ENCODE data around the gene ZNF100.
"Not testable (repeated sequence)": the region's sequence is repeated elsewhere in the genome, so short reads cannot be mapped to it uniquely, and the experiment has no call there.

Gene ZNF100

DNA sequence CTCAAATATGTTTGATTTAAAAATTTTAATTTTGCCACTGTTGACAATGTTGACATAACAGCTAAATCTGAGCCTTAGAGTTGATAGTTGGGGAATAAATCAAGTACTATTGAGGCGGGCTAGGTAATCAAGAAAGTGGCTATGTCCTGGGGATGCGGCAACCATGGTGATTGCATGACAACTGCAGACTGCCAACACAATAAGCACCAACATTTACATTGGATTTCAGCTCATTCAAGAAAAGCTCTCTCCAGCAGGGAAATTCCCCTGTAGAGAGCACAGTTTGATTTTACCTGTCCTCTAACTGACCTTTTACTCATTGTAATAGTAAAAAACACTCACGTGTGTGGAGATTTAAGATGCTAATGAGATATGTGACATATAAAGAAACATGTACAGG, 63.1 kb downstream of the ZNF100 start:
- DNase-seq (ENCODE audit: low read depth): no peak

DNA sequence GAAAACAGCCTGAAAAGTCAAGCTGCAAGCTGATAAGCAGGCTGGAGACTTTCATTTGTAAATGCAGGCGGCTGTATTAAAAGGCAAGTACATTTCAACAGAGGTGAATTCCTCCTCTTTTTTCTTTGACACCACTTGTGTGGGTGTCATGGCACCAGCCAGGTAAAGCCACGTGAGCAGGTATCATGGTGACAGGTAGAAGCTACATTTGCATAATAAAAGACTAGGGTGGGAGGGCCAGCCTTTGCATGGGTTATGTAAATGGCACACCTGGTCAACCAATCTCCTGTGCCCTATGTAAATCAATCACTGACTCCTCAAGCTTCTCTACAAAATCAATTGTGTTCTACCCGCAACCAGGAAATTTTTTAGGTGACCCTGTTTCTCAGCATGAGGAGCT, 68.2 kb downstream of the ZNF100 start:
- DNase-seq (ENCODE audit: low read depth): no peak

DNA sequence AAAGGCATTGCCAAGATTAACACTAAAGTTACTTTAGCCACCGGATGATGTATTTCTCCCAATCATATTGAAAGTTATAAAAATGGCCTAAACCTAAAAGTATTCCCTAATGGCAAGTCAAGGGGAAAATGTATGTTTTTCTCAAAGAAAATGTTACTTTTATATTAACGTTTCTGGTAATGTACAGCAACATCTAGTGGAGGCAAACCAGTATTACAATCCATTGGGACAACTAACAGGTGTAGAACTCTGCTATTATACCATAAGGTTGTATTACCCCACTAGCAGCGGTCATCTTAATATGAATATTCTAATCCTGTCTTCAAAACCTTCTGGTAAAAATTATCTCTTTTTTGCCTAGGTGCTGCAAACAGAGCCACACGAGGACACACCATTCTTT, 69.2 kb downstream of the ZNF100 start:
- DNase-seq (ENCODE audit: low read depth): no peak

DNA sequence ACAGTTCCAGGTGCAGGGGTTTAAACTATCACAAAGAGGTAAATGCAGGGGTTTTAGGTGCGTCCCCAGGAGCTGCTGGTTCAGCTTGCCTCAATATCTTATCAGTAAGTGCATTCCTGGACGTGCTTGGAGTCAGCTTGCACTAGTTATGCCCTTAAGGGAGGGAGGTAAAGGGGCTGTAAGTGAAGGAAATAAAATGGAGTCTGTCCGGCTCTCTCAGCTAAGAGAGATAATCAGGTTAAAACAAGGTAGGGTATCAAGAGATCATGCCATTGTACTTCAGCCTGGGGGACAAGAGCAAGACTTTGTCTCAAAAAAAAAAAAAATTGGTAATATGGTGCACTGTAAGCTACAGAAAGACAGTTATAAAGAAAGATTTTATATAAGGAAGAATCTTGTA, 69.7 kb downstream of the ZNF100 start:
- DNase-seq (ENCODE audit: low read depth): no peak

DNA sequence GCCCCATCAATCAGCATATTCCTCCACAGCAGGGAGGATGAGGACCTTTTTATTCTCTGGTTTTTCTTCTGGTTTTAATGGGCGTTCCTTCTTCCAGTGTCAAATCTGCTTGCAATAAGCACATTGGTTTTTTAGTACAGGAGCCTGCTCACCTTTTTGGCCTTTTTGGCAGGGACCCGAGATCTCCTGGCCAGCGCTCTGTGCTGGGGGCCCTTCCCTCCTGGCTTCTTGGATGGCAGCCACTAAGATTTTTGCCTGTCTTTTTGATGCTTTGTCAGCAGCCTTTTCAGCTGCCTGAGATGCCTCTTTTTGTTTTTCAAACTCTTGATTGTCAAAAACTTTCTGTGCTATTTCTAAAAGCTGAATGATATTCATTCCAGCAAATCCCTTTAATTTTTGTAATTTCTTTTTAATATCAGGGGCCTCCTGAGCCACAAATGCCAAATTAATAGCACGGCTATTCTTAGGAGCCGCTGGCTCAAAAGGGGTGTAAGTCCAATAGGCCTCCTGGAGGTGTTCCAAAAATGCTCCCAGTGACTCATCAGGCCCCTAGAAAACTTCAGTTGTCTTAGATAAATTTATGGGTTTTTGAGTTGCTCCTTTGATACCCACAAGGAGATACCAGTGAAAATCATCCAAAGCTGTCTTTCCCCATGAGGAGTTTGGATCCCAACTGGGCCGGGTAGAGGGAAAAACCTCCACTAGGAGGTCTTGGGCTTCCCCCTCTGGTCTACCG, 73.0 kb downstream of the ZNF100 start:
- no peak for DNase-seq (ENCODE audit: low read depth)

DNA sequence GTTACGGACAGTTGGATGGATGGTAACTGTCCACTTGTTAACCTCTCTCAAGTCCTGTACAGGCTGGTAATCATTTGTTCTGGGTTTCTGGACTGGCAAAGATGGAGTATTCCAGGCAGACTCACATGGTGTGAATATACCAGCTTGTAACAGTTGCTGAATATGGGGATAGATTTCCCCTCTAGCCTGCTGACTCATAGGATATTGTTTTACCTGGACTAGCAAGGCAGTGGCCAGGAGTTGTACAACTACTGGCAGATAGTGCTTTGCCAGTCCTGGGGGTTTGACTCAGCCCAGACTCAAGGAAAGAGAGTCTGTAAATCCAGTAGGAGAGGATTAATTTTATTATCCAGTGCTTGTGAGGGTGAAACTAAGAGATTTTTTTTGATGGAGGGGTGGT, 74.0 kb downstream of the ZNF100 start:
- DNase-seq (ENCODE audit: low read depth): no peak

DNA sequence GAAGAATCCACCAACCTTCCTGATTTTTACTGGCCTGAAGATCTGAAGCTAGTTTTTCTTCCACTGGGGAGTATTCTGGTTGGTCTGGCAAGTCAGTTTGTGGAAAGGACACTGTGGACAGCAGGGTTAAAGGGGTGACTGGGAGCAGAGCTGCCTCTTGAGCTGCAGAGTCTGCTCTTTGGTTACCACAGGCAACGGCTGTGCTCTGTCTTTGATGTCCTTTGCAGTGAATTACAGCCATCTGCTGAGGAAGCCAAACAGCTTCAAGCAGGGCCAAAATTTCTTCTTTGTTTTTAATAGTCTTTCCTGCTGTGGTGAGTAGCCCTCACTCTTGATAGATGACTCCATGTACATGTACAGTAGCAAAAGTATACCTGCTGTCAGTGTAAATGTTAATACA, 75.7 kb downstream of the ZNF100 start:
- DNase-seq (ENCODE audit: low read depth): no peak

DNA sequence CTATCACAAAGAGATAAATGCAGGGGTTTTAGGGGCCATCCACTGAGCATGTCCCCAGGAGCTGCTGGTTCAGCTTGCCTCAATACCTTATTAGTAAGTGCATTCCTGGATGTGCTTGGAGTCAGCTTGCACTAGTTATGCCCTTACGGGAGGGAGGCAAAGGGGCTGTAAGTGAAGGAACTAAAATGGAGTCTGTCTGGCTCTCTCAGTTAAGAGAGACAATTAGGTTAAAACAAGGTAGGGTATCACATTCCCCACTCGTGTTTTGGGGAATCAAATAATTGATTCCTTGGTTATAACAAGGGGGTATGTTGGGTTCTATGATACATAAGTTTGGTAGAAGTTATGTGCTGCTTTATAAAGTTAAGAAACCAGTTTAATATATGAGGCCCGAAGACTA, 78.9 kb downstream of the ZNF100 start:
- DNase-seq (ENCODE audit: low read depth): no peak

DNA sequence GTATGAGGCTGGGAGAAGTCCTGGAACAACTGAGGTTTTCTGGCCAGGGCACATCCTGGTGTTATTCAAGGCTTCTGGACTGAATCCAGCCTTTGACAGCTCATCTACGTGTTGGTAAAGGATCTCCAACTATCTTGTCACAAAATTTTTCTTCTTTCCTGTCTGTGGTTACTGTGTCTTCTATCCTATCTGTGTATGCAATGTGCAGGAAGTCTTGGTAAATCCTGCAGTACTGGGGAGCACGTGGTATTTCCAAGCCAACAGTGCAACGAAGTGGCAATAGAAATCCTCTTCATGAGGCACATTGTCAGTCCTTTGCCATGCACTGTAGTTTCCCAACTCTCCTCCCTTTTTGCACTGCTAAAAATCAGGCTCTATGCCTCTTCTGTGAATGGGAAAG, 86.7 kb downstream of the ZNF100 start:
- no peak for DNase-seq (ENCODE audit: low read depth)

DNA sequence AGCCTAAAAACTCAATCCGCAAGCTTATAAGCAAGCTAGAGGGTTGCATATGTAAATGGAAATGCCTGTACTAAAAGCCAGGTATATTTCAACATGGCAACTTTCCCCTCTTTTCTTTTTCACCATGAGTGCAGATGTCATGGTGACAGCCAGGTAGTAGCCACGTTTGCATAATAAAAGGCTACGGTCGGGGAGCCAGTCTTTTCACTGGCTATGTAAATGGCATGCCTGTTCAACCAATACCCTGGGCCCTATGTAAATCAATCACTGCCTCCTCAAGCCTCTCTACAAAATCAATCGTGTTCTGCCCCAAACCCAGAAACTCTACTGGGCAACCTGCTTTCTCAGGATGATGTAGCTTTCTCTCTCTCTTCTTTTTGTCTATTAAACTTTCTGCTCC, 87.4 kb downstream of the ZNF100 start:
- DNase-seq (ENCODE audit: low read depth): no peak

DNA sequence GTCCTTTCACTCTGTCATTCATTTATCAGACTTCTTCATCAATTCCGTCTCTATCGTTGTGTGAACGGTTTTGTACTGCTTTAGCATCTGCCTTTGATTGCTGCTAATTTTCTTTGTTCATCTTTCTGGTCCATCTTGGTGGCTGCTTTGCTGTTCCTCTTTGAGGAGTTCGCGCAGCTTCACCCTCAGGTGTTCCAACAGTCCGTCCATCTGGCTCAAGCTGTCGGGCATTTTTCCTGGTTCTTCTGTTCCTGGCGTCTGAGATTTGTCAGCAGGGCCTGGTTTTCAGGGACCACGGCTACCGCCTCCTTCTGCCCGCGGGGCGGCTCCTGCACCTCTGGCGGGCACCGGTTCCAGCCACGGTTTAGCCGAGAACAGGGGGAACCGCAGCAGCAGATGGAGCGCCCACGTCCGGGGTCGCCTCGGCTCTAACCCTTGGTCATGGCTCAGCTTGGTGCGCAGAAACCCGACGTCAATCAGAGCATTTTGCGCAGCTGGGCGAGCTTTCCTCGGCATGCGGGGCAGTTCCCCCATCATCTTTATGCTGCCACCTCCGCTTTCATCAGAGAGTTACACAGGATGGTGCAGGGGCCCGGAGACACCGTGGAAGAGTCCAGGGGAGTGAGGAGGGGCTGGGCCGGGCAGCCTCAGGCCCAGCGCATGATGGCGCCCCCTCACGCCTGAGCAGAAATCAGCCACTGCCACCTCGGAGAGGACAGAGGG, 89.5 kb downstream of the ZNF100 start:
- no peak for DNase-seq (ENCODE audit: low read depth)

DNA sequence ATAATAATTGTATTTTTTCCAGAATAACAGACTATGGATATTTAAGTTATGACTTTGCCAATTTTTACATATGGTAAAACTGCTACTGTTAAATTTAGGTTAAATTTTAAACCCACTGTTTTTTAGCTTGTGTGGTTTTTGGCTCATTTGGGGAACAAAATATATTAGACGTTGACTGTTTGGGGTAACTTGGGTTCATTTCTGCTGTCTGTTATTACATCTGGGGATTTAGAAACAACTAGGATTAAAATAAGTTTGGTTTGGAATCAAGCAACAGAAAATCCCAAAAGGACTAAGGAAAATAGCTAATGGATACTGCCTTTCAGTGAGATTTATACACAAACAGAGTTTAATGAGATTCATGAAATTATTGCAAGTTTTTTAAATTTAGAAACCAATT, 92.9 kb downstream of the ZNF100 start:
- DNase-seq (ENCODE audit: low read depth): no peak

DNA sequence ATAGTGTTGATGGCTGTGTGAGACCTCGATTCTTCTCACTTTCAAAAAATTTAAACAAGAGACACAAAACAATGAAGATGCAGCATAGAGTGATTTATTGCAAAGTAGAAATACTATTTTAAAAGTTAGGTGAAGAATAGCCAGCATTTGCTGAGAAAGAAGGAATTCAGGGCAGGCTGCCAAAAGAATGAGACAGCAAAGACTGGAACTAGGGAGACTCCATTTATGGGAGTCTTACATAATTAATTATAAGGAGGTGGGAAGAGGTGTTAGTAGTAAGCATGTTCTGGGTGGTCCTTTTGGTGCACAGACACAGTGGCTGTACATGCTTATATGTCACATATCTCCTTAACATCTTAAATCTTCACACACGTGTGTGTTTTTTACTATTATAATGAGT, 93.9 kb downstream of the ZNF100 start:
- DNase-seq (ENCODE audit: low read depth): not testable (repeated sequence)
